ENCODE data around the gene OR52A1. TPM values are rescaled to one million over a fixed set of nuclear protein-coding genes. Genes with fewer than 3 reads are reported as not detected.
A peak's percentile ranks its signal among the peaks of the same experiment; 100 is the strongest.
"Not testable (repeated sequence)": the region's sequence is repeated elsewhere in the genome, so short reads cannot be mapped to it uniquely, and the experiment has no call there.

The OR52A1 gene
- total and polyA plus RNA-seq, 9 of the 15 experiments (the other 6 are each of a cell fraction or from before 2014, with no cell fraction given), result under 0.01 to 0.33 (median 0.13) TPM; not detected in 3

- CTCF ChIA-PET (ENCODE audit: low intra/inter-chr PET ratio); TF ChIP-seq FOXM1 (CRISPR knock-in tag; IDR thresholded peaks at IDR 0.05; ENCODE audit: low read depth); TEAD4 (CRISPR knock-in tag; IDR thresholded peaks at IDR 0.05; ENCODE audit: borderline replicate concordance): not testable (repeated sequence)
- DNase-seq (ENCODE audit: extremely low read depth in 1 of 4, low spot score in 3 of 4), result peak in 1 of 4 experiments; percentile 70
- peak; percentile 90 for TF ChIP-seq CC2D1A (IDR thresholded peaks at IDR 0.05)
- 0 out of 6 replicates have a peak, but pooled peaks of 1 of the 3 experiments have one; percentile 32 for TF ChIP-seq ZBTB11 (CRISPR knock-in tag; IDR thresholded peaks at IDR 0.05)
- peak; percentile 62; the same call in 1 of the 2 replicates for TF ChIP-seq POLR2AphosphoS5 (IDR thresholded peaks at IDR 0.05; ENCODE audit: control insufficient read depth, insufficient read depth, low read depth, low read length)
- TF ChIP-seq PHB2 (IDR thresholded peaks at IDR 0.05; ENCODE audit: low read depth), result 0 out of 2 replicates have a peak, but pooled peaks have one; percentile 47
- peak; percentile 92 for TF ChIP-seq SMARCE1 (IDR thresholded peaks at IDR 0.05)
- peak; percentile 96 for TF ChIP-seq CBFA2T3 (IDR thresholded peaks at IDR 0.05)
- TF ChIP-seq NRF1 (conservative IDR thresholded peaks at IDR 0.05 in 1 of 2, IDR thresholded peaks at IDR 0.05 in 1 of 2), result peak; percentile 64 to 66
- peak; percentile 94 for TF ChIP-seq NCOR1 (IDR thresholded peaks at IDR 0.05)
- peak; percentile 77 for TF ChIP-seq FOXM1 (IDR thresholded peaks at IDR 0.05; ENCODE audit: low read depth)
- TF ChIP-seq SOX6 (IDR thresholded peaks at IDR 0.05), result peak; percentile 88
- TF ChIP-seq TEAD4 (IDR thresholded peaks at IDR 0.05; ENCODE audit: low read length), result peak; percentile 69
Observed at GRCh38 chr11:5160217-5160616, 5.7 kb upstream of the OR52A1 start.

More at GRCh38 chr11:5160217-5160616, 5.7 kb upstream of the OR52A1 start:
- H3K4me3 ChIP-seq; H3K9me3 ChIP-seq (replicated peaks; ENCODE audit: control insufficient read depth, insufficient read depth, low read depth, low read length); H3K27me3 ChIP-seq (ENCODE audit: control insufficient read depth in 2 of 2, insufficient read depth in 2 of 2, low read length in 2 of 2); H3K9ac ChIP-seq (ENCODE audit: insufficient read depth in 1 of 2, low read depth in 2 of 2, low read length in 2 of 2); intact Hi-C loops (cut with micrococcal nuclease); H2AFZ ChIP-seq (ENCODE audit: low read depth, low read length); H3K9me1 ChIP-seq (ENCODE audit: control insufficient read depth, insufficient read depth, low read length); H3K79me2 ChIP-seq (ENCODE audit: control insufficient read depth, insufficient read depth, low read length); BruUV-seq (replicated peaks); H3K36me3 ChIP-seq (ENCODE audit: control insufficient read depth, insufficient read depth, low read length); H3K4me1 ChIP-seq (replicated peaks in 1 of 2; ENCODE audit: control insufficient read depth in 2 of 2, insufficient read depth in 2 of 2, low read length in 2 of 2); H4K20me1 ChIP-seq (replicated peaks; ENCODE audit: control insufficient read depth, insufficient read depth, low read length): not testable (repeated sequence)
- Histone ChIP-seq H3K27ac (ENCODE audit: extremely low read depth, low read depth, low read length) (peak overlapping the region; percentile 7; the same call in 1 of the 3 replicates), H3K4me2 (ENCODE audit: insufficient read depth, low read length) (peak overlapping the region; percentile 55; the same call in 1 of the 2 replicates)
- in situ Hi-C loops (cut with MboI), result loop anchor here (5.0 kb wide), 1 partner anchor 1513 kb away; the partner anchor contains the start of gene ART1
- FAIRE-seq (peak; percentile 68), ATAC-seq (peak; percentile 76)
- 7% methylated on average over 3 of the region's 4 CpGs for WGBS (ENCODE audit: insufficient coverage, low coverage, missing lambda C conversion rate)
- POLR2A ChIA-PET, result interaction anchor here (0.7 kb wide), 1 partner anchor 324 kb away, joined by 3 read pairs; no protein-coding TSS in a partner anchor
